ENCODE measurements around the gene BCL2L14.
"Not testable (repeated sequence)": the region's sequence is repeated elsewhere in the genome, so short reads cannot be mapped to it uniquely, and the experiment has no call there.

Gene BCL2L14

DNA sequence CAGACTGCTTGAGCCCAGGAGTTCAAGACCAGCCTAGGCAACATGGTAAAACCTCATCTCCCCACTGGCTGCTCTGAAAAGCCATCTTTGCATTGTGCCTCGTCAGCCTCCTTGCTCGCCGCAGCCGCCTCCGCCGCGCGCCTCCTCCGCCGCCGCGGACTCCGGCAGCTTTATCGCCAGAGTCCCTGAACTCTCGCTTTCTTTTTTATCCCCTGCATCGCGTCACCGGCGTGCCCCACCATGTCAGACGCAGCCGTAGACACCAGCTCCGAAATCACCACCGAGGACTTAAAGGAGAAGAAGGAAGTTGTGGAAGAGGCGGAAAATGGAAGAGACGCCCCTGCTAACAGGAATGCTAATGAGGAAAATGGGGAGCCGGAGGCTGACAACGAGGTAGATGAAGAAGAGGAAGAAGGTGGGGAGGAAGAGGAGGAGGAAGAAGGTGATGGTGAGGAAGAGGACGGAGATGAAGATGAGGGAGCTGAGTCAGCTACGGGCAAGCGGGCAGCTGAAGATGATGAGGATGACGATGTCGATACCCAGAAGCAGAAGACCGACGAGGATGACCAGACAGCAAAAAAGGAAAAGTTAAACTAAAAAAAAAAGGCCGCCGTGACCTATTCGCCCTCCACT, 40.3 kb downstream of the BCL2L14 start:
- DNase-seq: not testable (repeated sequence)

DNA sequence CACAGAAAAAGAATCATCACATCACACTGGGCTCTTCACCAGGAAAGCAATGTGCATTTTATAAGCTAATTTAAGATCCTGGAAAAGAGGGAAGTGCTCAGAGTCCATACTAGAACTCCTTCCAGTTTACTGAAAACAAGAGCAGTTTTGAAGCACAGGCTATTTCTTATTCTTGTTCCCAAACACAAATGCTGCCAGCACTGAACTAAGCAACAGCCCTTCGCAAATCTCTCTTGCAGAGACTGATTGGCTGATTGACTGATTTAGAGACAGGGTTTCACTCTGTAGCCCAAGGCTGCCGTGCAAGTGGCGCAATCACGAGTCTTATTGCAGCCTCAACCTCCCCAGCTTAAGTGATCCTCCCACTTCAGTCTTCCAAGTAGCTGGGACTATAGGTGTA, 44.8 kb downstream of the BCL2L14 start:
- DNase-seq: no peak

DNA sequence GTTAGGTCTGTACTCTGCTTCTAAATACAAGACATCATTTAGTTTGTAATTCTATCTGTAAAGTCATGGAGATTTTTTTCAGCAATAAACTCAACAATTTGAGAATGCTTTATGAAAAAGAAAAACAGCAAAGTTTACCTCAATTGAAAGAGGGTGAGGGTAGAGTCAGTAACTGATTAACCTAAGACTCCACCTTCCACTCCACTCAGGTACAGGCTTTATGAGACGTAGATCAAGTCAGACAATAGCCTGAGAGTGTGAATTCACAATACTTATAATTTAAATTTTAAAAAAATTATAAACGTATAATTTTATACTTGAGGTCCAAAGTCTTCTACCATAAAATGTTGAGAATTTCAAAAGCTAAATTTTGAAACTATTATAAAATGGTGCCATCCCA, 45.9 kb downstream of the BCL2L14 start:
- DNase-seq: no peak

DNA sequence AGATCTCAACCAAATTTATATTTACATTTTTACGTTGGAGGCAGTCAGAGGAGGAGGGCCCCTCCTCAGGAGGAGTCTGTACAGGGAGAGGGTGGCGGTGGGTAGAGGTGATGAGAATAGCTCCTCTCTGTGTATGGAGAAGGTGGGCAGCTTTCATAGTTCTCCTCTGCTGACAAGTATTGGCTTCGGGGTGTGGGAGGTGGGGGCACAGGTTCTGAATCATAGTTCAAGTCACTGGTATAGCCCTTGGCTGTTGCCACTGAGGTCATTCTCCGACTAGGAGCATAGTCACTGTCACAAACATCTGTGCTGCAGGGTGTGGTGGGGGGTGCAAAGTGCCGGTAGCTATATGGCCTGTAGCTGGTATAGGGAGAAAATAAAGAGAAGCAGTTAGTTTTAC, 50.3 kb downstream of the BCL2L14 start:
- DNase-seq: no peak

DNA sequence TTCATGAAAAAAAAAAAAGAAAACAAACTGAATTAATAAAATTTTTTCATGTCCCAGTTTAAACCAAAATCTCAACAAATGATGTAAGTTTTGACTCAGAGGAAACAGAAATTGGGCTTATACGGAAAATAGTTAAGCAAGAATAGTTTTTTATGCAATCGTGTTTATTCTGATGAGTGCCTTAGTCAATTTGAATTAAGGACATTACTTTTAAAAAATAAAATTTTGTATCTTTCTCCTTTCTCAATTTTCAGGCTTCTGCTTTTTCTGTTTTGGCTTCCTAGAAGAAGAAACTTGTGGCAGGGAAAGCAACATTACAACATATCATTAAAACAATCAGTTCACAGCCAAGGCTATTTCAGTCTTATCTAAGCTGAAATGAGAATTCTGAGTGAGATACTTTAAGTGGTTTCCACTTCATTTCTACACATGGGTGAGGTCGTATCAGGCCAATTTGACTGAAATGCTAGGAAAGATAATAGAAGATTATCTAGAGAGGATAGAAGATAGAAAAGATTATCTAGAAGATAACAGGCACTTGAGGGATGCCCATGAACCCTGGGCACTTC, 52.4 kb downstream of the BCL2L14 start:
- DNase-seq: no peak

DNA sequence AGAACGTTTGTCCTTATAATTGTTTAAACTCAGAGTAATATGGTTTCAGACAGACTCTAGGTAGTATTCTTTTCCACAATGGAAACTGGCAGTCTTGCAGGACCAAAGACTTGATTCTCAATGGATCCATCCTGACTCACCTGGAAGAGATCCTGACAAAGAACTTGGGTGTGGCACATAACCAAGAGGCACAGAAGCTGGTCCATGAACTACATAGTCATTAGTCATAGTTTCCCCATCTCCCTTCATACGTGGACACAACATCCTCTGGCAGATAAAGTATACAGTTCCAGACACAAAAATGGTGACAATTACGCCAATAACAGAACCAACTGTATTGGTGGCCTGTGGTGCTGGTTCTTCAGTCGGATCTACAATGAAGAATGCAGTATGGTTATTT, 55.8 kb downstream of the BCL2L14 start:
- no peak for DNase-seq

DNA sequence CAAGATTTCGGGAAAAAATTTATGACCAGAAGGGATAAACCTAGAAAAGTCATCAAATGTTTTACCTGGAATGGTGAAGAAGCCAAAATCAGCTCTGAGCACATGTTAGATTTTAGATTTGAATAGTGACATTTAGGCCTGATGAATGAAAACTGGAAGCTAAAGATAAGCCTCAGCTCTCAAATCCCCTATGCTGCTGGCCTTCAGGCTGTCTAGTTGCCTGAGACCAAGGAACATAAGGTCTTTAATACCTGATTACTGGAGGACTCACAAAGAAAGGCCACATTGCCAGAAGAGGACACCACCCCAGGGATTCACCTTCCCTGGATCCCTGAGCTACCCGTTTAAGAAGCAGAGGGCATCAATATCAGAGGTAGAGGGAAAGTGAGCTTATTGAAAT, 56.6 kb downstream of the BCL2L14 start:
- no peak for DNase-seq

DNA sequence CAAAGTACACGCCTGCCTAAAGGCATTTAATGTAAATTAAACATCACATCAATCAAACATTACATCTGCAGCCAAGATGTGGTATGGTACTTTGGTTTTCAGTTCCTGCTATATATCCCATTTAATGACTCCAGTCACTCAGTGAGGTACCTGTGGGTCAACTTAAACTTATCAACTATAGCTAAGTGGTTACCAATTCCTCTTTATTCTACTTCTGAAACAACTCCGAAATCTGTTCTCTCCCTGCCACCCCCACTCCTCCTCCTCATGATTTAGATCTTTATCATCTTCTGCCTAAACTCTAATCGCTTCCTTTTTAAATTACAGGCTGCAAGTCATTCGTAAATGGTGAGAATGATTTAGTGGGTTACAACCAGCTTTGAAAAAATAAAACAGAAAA, 57.9 kb downstream of the BCL2L14 start:
- no peak for DNase-seq

DNA sequence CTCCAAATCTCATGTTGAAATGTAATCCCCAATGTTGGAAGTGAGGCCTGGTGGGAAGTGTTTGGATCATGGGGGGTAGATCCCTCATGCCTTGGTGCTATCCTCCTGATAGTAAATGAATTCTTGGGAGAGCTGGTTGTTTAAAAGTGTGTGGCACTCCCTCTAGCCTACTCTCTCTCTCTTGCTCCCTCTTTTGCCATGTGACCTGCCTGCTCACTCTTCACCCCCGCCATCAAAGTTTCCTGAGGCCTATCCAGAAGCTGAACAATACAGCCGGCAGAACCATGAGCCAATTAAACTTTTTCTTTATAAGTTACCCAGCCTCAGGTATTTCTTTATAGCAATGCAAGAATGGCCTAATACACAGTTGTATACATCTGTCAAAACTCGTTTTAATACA, 62.5 kb downstream of the BCL2L14 start:
- no peak for DNase-seq

DNA sequence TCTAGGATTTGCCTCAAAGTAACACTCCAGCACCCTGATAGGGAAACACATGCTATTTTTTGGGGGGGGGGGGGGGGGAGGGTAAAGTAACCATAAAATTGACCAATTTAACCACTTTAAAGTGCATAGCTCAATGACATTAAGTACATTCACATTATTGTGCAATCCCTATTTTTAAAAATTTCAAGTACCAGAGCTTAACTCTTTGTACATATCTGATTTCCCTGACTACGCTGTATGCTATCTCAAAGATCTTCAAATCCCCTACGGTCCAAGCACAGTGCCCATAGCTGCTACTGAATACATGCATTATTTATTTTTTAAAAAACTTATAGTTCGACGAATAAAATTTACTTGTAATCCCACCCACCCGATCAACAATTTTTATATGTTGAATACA, 63.0 kb downstream of the BCL2L14 start:
- no peak for DNase-seq

DNA sequence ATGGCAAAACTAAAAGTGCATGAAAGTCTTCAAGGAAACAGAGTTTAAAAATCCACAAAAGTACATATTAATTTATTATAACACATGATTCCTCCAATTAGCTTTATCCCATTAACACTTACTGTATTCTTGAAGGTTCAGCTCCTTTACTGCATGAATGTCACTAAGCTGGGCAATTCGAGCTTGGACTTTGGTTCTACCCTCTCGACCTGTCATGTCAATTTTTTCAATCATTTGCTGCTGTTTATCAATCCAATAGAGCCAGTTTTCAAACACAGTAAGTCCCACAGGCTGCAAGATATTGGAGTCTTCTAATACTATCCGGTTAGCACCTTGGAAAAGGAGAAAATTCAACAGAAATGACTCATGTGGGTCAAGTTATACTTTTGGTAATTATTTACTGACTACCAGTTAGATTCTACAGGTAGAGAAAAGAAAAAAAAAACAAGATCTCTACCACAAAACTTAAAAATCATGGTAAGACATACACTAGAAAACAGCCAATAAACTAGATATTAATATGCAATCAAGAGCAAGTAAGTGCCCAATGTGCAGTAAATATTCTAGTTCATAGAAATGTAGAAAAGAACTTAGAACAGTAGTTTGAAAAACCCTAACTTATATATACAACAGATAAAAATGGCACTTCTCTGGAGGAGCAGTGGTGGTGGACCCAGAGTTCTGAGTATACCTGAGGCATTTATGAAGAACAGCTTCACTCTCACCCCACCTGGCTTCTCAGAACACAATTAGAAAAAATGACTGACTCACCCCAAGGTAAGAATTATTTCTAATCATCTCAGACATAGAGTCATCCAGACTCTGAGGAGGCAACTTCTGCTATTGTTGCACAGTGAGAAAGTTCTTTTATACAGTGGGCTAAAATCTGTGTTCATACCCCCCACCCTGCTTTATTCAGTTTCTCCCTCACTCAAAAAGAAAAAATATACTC, 67.7 kb downstream of the BCL2L14 start:
- DNase-seq: no peak

DNA sequence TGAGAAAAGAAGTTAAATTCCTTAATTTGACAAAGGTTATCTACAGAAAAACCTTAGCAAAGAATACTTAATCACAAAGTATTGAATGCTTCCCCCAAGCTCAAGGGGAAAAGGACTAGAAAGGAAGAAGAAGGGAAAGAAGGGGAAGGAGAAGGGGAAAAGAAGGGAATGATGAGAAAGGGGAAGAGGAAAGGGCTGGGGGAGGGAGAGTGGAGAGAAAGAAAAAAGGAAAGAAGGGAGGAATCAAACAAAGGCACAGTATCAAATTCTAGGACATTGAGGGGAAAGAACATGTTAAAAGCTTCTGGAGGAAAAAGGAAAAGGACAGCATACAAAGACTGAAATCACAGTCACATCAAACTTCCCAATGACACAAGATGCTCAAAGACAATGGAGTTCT, 70.3 kb downstream of the BCL2L14 start:
- DNase-seq: no peak

DNA sequence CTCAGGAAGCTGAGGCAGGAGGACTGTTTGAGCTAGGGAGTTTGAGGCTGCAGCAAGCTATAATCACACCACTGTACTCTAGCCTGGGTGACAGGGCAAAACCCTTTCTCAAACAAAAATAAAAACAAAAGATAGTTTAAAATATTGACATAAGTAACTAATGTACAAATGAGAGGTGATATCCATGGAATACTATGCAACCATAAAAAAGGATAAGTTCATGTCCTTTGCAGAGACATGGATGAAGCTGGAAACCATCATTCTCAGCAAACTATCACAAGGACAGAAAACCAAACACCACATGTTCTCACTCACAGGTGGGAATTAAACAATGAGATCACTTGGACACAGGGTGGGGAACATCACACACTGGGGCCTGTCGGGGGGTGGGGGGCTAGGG, 73.8 kb downstream of the BCL2L14 start:
- not testable (repeated sequence) for DNase-seq

DNA sequence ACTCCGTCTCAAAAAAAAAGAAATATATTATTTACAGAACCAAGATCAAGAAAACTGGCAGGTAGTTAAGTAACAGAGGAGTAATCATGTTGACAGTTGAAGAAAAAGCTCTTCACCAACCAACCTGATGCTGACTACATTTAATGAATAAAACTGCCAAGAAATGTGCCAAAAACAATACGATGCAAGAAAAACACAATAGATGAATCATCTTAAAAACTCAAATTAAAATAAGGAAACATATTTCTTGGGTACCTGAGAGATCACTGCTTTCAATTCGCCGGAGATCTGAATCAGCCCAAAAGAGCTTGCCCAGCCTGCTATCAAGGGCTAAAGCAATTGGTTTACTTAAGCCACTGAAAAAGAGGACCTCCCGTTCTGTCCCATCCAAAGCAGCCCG, 76.4 kb downstream of the BCL2L14 start:
- DNase-seq: no peak
